Measurements from ENCODE around the gene KIF15.

The KIF15 gene

DNA sequence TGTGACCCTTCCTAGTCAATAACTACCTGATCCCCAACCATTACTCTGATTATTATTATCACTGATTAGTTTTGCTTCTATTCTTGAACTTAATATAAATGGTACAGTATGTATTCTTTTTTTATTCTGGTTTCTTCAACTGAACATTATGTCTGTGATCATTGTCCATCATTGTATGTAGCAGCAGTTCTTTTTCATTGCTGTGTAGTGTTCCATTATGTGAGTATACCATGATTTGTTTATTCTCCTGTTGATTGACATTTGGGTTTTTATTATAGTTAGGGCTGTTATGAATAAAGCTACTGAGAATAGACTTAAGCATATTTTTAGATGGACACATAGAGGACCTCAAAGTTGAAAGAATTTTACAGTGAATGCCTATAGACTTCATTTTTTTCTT is 2.7 kb downstream of the KIF15 start:
- peak overlapping the region; percentile 91 for H3K4me3 ChIP-seq (ENCODE audit: low read length, poor library complexity, severe bottlenecking)
- peak overlapping the region; percentile 41 for H3K9ac ChIP-seq (ENCODE audit: low read depth, low read length, poor library complexity, severe bottlenecking)
- H3K4me2 ChIP-seq (ENCODE audit: low read depth, low read length, poor library complexity, severe bottlenecking), result peak overlapping the region; percentile 88
- H3K9me2 ChIP-seq (replicated peaks; ENCODE audit: low read depth, low read length), result no peaks in the 10 kb centered on the region
- no peak for TF ChIP-seq EZH2phosphoT487 (IDR thresholded peaks at IDR 0.05; ENCODE audit: borderline replicate concordance)
- H3K4me1 ChIP-seq (ENCODE audit: insufficient read depth, low read length, poor library complexity, severe bottlenecking), result peaks cover 39% of the 10 kb centered on the region
- H3K9me3 ChIP-seq (ENCODE audit: insufficient read depth, low read depth, low read length), result 0 out of 2 replicates have a peak, but pooled peaks cover 3% of the 10 kb centered on the region
- H4K20me1 ChIP-seq (ENCODE audit: insufficient read depth, low read length, poor library complexity, severe bottlenecking), result no peaks in the 10 kb centered on the region
- H3K27me3 ChIP-seq (ENCODE audit: insufficient read depth, low read length, poor library complexity, severe bottlenecking), result no peaks in the 10 kb centered on the region
- no peaks in the 10 kb centered on the region for H3K36me3 ChIP-seq (ENCODE audit: insufficient read depth, low read length)
- no peaks in the 10 kb centered on the region for H3F3A ChIP-seq (ENCODE audit: low read depth)
- H2AFZ ChIP-seq (ENCODE audit: low read length), result no peak overlapping the region
- peaks cover 92% of the 10 kb centered on the region for H3K79me2 ChIP-seq (ENCODE audit: insufficient read depth, low read length)

DNA sequence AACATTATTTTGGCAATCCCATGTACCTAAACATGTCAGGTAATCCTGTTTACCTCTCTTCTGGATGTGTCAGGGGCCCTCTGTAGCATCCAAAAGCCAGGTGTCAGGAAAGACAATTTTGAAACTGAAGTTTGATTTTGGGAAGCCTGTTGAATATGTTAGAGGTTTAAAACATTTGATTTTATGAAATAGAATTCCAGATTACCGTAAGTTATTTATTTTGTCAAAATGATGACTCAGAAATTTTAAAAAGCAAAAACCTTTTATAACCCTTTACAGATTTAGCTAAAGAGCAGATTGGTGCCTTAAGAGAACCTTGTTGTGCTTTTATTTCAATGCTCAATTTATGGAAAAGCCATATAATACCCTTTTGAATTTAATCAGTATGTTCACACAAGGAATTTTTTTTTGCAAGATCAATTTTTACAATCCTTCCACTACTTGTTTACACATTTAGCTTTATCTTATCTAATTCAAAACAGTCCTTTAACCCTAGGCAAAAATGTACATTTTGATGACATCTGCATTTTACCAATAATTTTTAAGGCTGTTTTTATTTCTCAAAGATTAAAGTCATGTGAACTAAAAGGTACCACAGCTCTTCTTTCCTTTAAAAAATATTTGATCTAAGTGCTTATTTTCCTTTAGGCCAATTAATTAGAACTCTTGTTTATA is 10.0 kb downstream of the KIF15 start:
- no peak overlapping the region for H3K4me2 ChIP-seq (ENCODE audit: low read depth, low read length, poor library complexity, severe bottlenecking)
- peaks cover 8% of the 10 kb centered on the region for H3K4me1 ChIP-seq (ENCODE audit: insufficient read depth, low read length, poor library complexity, severe bottlenecking)
- peaks cover 77% of the 10 kb centered on the region for H3K79me2 ChIP-seq (ENCODE audit: insufficient read depth, low read length)
- H3K9ac ChIP-seq (ENCODE audit: low read depth, low read length, poor library complexity, severe bottlenecking), result no peak overlapping the region
- H4K20me1 ChIP-seq (ENCODE audit: insufficient read depth, low read length, poor library complexity, severe bottlenecking), result no peaks in the 10 kb centered on the region
- TF ChIP-seq, protein P1, sequence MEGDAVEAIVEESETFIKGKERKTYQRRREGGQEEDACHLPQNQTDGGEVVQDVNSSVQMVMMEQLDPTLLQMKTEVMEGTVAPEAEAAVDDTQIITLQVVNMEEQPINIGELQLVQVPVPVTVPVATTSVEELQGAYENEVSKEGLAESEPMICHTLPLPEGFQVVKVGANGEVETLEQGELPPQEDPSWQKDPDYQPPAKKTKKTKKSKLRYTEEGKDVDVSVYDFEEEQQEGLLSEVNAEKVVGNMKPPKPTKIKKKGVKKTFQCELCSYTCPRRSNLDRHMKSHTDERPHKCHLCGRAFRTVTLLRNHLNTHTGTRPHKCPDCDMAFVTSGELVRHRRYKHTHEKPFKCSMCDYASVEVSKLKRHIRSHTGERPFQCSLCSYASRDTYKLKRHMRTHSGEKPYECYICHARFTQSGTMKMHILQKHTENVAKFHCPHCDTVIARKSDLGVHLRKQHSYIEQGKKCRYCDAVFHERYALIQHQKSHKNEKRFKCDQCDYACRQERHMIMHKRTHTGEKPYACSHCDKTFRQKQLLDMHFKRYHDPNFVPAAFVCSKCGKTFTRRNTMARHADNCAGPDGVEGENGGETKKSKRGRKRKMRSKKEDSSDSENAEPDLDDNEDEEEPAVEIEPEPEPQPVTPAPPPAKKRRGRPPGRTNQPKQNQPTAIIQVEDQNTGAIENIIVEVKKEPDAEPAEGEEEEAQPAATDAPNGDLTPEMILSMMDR (conservative IDR thresholded peaks at IDR 0.05; ENCODE audit: low read length), result no peak
- TF ChIP-seq EZH2phosphoT487 (IDR thresholded peaks at IDR 0.05; ENCODE audit: borderline replicate concordance), result no peak
- no peak overlapping the region for H3K4me3 ChIP-seq (ENCODE audit: low read length, poor library complexity, severe bottlenecking)
- no peaks in the 10 kb centered on the region for H3K27me3 ChIP-seq (ENCODE audit: insufficient read depth, low read length, poor library complexity, severe bottlenecking)
- peaks cover 16% of the 10 kb centered on the region; the same call in 1 of the 2 replicates for H3K9me3 ChIP-seq (ENCODE audit: insufficient read depth, low read depth, low read length)
- H3K36me3 ChIP-seq (ENCODE audit: insufficient read depth, low read length), result peaks cover 38% of the 10 kb centered on the region; the same call in 1 of the 2 replicates
- H3K9me2 ChIP-seq (replicated peaks; ENCODE audit: low read depth, low read length), result no peaks in the 10 kb centered on the region
- no peaks in the 10 kb centered on the region for H3F3A ChIP-seq (ENCODE audit: low read depth)
- no peak overlapping the region for H2AFZ ChIP-seq (ENCODE audit: low read length)

DNA sequence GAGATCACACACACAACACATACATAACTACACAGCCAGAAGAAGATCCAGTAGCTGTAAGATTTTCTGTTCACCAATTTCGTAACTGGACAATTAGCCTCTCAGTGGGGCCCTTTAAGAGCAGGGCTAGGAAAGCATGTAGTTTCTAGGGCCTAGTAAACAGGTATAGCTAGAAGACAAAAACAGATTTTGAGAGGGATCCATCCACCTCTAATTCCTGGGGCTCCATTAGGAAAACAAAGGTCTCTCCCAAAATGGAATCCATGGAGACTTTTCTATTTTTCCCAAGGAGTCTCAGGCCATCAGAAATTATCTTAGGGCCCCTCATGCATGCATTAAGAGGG is 10.5 kb downstream of the KIF15 start:
- H3K9me3 ChIP-seq (ENCODE audit: insufficient read depth, low read depth, low read length), result peaks cover 16% of the 10 kb centered on the region; the same call in 1 of the 2 replicates
- H3K4me3 ChIP-seq (ENCODE audit: low read length, poor library complexity, severe bottlenecking), result no peak overlapping the region

More for the DNA sequence above, 10.5 kb downstream of the KIF15 start:
- peaks cover 43% of the 10 kb centered on the region; the same call in 1 of the 2 replicates for H3K36me3 ChIP-seq (ENCODE audit: insufficient read depth, low read length)
- no peaks in the 10 kb centered on the region for H4K20me1 ChIP-seq (ENCODE audit: insufficient read depth, low read length, poor library complexity, severe bottlenecking)
- H3K4me2 ChIP-seq (ENCODE audit: low read depth, low read length, poor library complexity, severe bottlenecking), result no peak overlapping the region
- H3K27me3 ChIP-seq (ENCODE audit: insufficient read depth, low read length, poor library complexity, severe bottlenecking), result no peaks in the 10 kb centered on the region
- no peak overlapping the region for H3K9ac ChIP-seq (ENCODE audit: low read depth, low read length, poor library complexity, severe bottlenecking)
- H2AFZ ChIP-seq (ENCODE audit: low read length), result no peak overlapping the region
- H3K79me2 ChIP-seq (ENCODE audit: insufficient read depth, low read length), result peaks cover 73% of the 10 kb centered on the region
- H3K4me1 ChIP-seq (ENCODE audit: insufficient read depth, low read length, poor library complexity, severe bottlenecking), result peaks cover 8% of the 10 kb centered on the region
- TF ChIP-seq, protein P1 (conservative IDR thresholded peaks at IDR 0.05; ENCODE audit: low read length), result no peak
- no peak for TF ChIP-seq EZH2phosphoT487 (IDR thresholded peaks at IDR 0.05; ENCODE audit: borderline replicate concordance)
- H3K9me2 ChIP-seq (replicated peaks; ENCODE audit: low read depth, low read length), result no peaks in the 10 kb centered on the region
- no peaks in the 10 kb centered on the region for H3F3A ChIP-seq (ENCODE audit: low read depth)
